LNCAP (cell line): ENCODE results near the gene CD81.

Experiments
- CTCF ChIP-seq: fragments of 450-650 bp; IDR thresholded peaks from 2 replicates; pipeline ENCODE4 v1.5.1; 2017; ENCODE audit warnings: mild to moderate bottlenecking

Gene CD81

GRCh38 chr11:2362414-2362813 is 14.7 kb upstream of the CD81 start:
- TF ChIP-seq CTCF: no peak

GRCh38 chr11:2363130-2363529 is 14.0 kb upstream of the CD81 start:
- no peak for TF ChIP-seq CTCF

GRCh38 chr11:2363577-2364370 is 13.3 kb upstream of the CD81 start:
- no peak for TF ChIP-seq CTCF

- TF ChIP-seq CTCF: no peak
These were observed 11.4 kb upstream of the CD81 start for GRCh38 chr11:2365571-2366210.

- TF ChIP-seq CTCF: no peak
These were observed 10.8 kb upstream of the CD81 start for GRCh38 chr11:2366276-2366675.

GRCh38 chr11:2366733-2367132 is 10.4 kb upstream of the CD81 start:
- TF ChIP-seq CTCF: no peak

GRCh38 chr11:2367266-2368160 is 9.6 kb upstream of the CD81 start:
- TF ChIP-seq CTCF: no peak
